Fibroblast of lung (primary cell): ENCODE results near the gene ZNF324. TPM values are rescaled to one million over a fixed set of nuclear protein-coding genes. Genes with fewer than 3 reads are reported as not detected.

Source experiments
- DNase-seq, 2 donors: peaks; one replicate each; pipeline versions ENCODE4 v3.0.0 to v3.0.0-alpha.2; 2010; ENCODE audit warnings: low read depth in 2 of 2
- H2AFZ ChIP-seq: 2 replicates; pipeline ENCODE4 v1.5.1; 2012; ENCODE audit warnings: low read length, control low read depth, inconsistent platforms
- H3K27ac ChIP-seq: 2 replicates; pipeline ENCODE4 v1.5.1; 2011; ENCODE audit warnings: low read length, control low read depth; ENCODE audit not compliant: insufficient read depth
- H3K27me3 ChIP-seq: 2 replicates; pipeline ENCODE4 v1.5.1; 2011; ENCODE audit warnings: mild to moderate bottlenecking, low read length; ENCODE audit not compliant: control insufficient read depth, insufficient read depth
- H3K36me3 ChIP-seq: 2 replicates; pipeline ENCODE4 v1.5.1; 2011; ENCODE audit warnings: low read length; ENCODE audit not compliant: control insufficient read depth, insufficient read depth
- H3K4me1 ChIP-seq: 2 replicates; pipeline ENCODE4 v1.5.1; 2011; ENCODE audit warnings: low read length; ENCODE audit not compliant: control insufficient read depth, insufficient read depth; ENCODE audit errors: extremely low read depth
- H3K4me2 ChIP-seq: 2 replicates; pipeline ENCODE4 v1.5.1; 2011; ENCODE audit warnings: low read length, control low read depth; ENCODE audit not compliant: insufficient read depth; ENCODE audit errors: extremely low read depth
- H3K4me3 ChIP-seq, 4 experiments: fragments of 200-600 bp in 1 of 4; sonication (generic) in 1 of 4; replicated peaks in 1 of 4; 2 replicates each; pipeline ENCODE4 v1.5.1; 2011 to 2016; ENCODE audit warnings: low read length in 4 of 4, low read depth in 3 of 4, mild to moderate bottlenecking in 3 of 4, control low read depth in 2 of 4, inconsistent platforms in 1 of 4, mixed read lengths in 1 of 4; ENCODE audit not compliant: insufficient read depth in 1 of 4; ENCODE audit errors: control extremely low read depth in 1 of 4
- H3K79me2 ChIP-seq: 2 replicates; pipeline ENCODE4 v1.5.1; 2012; ENCODE audit warnings: mild to moderate bottlenecking, low read length, inconsistent platforms; ENCODE audit not compliant: control insufficient read depth, insufficient read depth
- H3K9ac ChIP-seq: 2 replicates; pipeline ENCODE4 v1.5.1; 2011; ENCODE audit warnings: mild to moderate bottlenecking, low read length, control low read depth; ENCODE audit not compliant: insufficient read depth
- H3K9me3 ChIP-seq: 2 replicates; pipeline ENCODE4 v1.5.1; 2012; ENCODE audit warnings: low read depth, low read length; ENCODE audit not compliant: control insufficient read depth, insufficient read depth
- H4K20me1 ChIP-seq: 2 replicates; pipeline ENCODE4 v1.5.1; 2011; ENCODE audit warnings: low read length; ENCODE audit not compliant: control insufficient read depth, insufficient read depth; ENCODE audit errors: extremely low read depth
- EZH2 ChIP-seq: IDR thresholded peaks from 2 replicates; pipeline ENCODE4 v1.5.1; 2012; ENCODE audit warnings: low read length, control low read depth, mild to moderate bottlenecking; ENCODE audit errors: missing control alignments
- polyA plus RNA-seq, 2 donors: library from polyadenylated mRNA; depleted of rRNA in 1 of 2; stranded (reverse) in 1 of 2; unstranded in 1 of 2; fragments of >200 nt; gene quantifications; 2 replicates each; pipeline ENCODE4 v1.2.1, GENCODE V29; 2011 to 2012; ENCODE audit warnings: missing spikeins in 1 of 2
- total RNA-seq: library from RNA; depleted of rRNA; stranded (reverse); fragments of >200 nt; gene quantifications from 2 replicates; pipeline ENCODE4 v1.2.1, GENCODE V29; 2014
- TF ChIP-seq, protein P1 (sequence below), 2 donors: IDR thresholded peaks in 1 of 2; conservative IDR thresholded peaks in 1 of 2; 1 replicate in 1 of 2; 2 replicates in 1 of 2; pipeline ENCODE4 v1.5.1; 2011 to 2012; ENCODE audit warnings: low read length in 2 of 2, control low read depth in 1 of 2, inconsistent platforms in 1 of 2, low read depth in 1 of 2, mild to moderate bottlenecking in 1 of 2

Gene ZNF324
- total and polyA plus RNA-seq, 2 donors (not counting 1 experiment from before 2014, with no cell fraction given): 4.1 to 14.2 TPM

DNA sequence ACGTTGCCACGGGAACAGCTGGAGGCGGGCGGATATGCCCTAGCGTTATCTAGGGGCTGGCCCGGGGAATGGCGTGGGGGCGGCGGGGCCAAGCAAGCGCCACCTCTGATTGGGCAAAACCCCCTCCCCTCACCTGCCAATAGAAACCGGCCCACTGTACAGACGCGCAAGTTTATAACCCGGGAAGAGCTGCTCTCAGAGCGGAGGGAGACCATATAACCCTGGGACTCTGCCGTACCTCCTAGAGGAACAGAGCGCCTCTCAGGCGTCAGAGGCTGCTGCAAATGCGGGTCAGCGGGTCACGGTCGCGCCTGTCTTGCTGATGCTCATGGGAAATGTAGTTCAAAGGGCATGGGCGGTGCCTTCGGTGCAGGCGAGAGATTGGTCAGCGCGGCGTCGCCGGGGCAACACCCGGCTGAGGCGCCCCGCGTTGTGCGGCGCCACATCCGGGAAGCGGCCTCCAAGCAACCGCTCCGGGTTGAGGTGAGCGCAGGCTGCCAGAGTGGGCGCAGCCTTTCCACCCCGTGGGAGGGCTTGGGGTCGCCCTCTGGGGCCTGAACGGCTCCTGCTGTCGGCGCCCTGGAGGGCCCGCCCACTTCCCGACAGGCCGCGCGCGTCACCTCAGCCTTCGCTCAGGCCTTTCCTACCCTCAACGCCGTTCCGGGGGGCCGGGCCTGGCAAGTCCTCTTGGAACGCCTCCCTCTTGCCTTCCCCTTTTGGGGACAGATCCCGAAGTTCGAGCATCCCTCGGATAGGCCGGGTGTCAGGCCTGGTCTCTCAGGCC is 9.0 kb downstream of the ZNF324 start, which contains the start of gene ZNF446:
Gene ZNF446 (plus strand): TSS at position 639 of the 784 bp plus-strand sequence. CDS start 867 bp downstream, outside the sequence.
- Histone ChIP-seq H3K9me3 (no peaks in the 10 kb centered on the region), H3K4me2 (peak within 1 kb of the TSS; percentile 97), H4K20me1 (no peaks in the 10 kb centered on the region), H3K9ac (peak within 1 kb of the TSS; percentile 88), H2AFZ (peak within 1 kb of the TSS; percentile 83), H3K4me3 (peak within 1 kb of the TSS; percentile 59 to 75 (median 68)), H3K79me2 (no peaks in the 10 kb centered on the region), H3K4me1 (peaks cover 18% of the 10 kb centered on the region), H3K36me3 (peaks cover 13% of the 10 kb centered on the region), H3K27me3 (no peaks in the 10 kb centered on the region), H3K27ac (peak within 1 kb of the TSS; percentile 98)
- DNase-seq: peak; percentile 96 to 98
- TF ChIP-seq, protein P1, sequence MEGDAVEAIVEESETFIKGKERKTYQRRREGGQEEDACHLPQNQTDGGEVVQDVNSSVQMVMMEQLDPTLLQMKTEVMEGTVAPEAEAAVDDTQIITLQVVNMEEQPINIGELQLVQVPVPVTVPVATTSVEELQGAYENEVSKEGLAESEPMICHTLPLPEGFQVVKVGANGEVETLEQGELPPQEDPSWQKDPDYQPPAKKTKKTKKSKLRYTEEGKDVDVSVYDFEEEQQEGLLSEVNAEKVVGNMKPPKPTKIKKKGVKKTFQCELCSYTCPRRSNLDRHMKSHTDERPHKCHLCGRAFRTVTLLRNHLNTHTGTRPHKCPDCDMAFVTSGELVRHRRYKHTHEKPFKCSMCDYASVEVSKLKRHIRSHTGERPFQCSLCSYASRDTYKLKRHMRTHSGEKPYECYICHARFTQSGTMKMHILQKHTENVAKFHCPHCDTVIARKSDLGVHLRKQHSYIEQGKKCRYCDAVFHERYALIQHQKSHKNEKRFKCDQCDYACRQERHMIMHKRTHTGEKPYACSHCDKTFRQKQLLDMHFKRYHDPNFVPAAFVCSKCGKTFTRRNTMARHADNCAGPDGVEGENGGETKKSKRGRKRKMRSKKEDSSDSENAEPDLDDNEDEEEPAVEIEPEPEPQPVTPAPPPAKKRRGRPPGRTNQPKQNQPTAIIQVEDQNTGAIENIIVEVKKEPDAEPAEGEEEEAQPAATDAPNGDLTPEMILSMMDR (conservative IDR thresholded peaks at IDR 0.05 in 1 of 2, IDR thresholded peaks at IDR 0.05 in 1 of 2; ENCODE audit: low read depth in 1 of 2, low read length in 2 of 2): no peak
- no peak for TF ChIP-seq EZH2

DNA sequence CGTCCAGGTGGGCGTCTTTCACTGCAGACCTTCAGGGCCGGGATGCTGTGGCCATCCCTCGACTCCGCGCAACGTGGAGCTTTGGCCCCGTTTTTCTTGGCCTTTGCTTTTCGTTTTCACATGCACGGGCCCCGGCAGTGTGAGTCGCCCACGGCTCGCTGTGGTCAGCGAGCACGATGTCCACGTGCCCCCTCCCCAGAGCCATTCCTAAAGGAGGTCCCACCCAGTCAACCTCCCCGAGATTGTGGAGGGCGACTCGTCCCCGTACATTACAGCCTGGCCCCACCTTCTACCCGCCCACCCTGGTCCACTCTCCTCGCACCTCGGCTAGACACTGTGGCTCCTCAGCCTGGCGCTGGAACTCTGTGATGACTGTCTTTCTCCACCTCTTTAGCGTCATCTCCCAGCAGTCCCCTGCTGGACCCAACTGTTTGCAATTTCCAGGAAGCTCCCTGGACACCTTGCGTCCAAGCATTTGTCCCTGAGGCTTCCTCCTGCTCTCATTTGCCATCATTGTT is 9.7 kb downstream of the ZNF324 start:
- Histone ChIP-seq H4K20me1 (no peaks in the 10 kb centered on the region), H3K4me3 (peak overlapping the region; percentile 59 to 75 (median 68)), H3K27ac (peak overlapping the region; percentile 98), H3K79me2 (no peaks in the 10 kb centered on the region), H3K9ac (peak overlapping the region; percentile 88), H3K4me1 (peaks cover 18% of the 10 kb centered on the region), H3K4me2 (peak overlapping the region; percentile 97), H3K36me3 (peaks cover 13% of the 10 kb centered on the region), H2AFZ (peak overlapping the region; percentile 83), H3K27me3 (no peaks in the 10 kb centered on the region), H3K9me3 (no peaks in the 10 kb centered on the region)
- peak in 1 of 2 donors; percentile 18 for DNase-seq
- TF ChIP-seq EZH2: no peak
- TF ChIP-seq, protein P1 (conservative IDR thresholded peaks at IDR 0.05 in 1 of 2, IDR thresholded peaks at IDR 0.05 in 1 of 2; ENCODE audit: low read depth in 1 of 2, low read length in 2 of 2): no peak

DNA sequence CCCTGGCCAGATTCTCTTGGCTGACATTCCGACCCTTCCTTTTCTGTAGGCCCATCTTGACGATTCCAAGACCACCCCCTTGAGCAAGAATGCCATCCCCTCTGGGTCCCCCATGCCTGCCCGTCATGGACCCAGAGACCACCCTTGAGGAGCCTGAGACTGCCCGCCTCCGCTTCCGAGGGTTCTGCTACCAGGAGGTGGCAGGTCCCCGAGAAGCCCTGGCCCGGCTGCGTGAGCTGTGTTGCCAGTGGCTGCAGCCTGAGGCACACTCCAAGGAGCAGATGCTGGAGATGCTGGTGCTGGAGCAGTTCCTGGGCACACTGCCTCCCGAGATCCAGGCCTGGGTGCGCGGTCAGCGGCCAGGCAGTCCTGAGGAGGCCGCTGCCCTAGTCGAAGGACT is 10.2 kb downstream of the ZNF324 start:
- Histone ChIP-seq H3K4me1 (peaks cover 18% of the 10 kb centered on the region), H2AFZ (no peak overlapping the region), H3K9ac (no peak overlapping the region), H3K79me2 (no peaks in the 10 kb centered on the region), H4K20me1 (no peaks in the 10 kb centered on the region), H3K4me2 (peak overlapping the region; percentile 97), H3K27ac (peak overlapping the region; percentile 98), H3K9me3 (no peaks in the 10 kb centered on the region), H3K36me3 (peaks cover 9% of the 10 kb centered on the region), H3K27me3 (no peaks in the 10 kb centered on the region), H3K4me3 (peak overlapping the region in 1 of 4 experiments; percentile 59)
- no peak for DNase-seq
- TF ChIP-seq, protein P1 (conservative IDR thresholded peaks at IDR 0.05 in 1 of 2, IDR thresholded peaks at IDR 0.05 in 1 of 2; ENCODE audit: low read depth in 1 of 2, low read length in 2 of 2): no peak
- TF ChIP-seq EZH2: no peak
